Fibroblast of mammary gland (primary cell): ENCODE measurements around the gene HSPB8.

ENCODE experiments used
- DNase-seq: peaks from one replicate; pipeline ENCODE4 v3.0.0-alpha.2; 2010; ENCODE audit warnings: low read depth
- H3K4me3 ChIP-seq: 2 replicates; pipeline ENCODE4 v1.5.1; 2011; ENCODE audit warnings: low read depth, mild to moderate bottlenecking, low read length, moderate library complexity; ENCODE audit not compliant: control insufficient read depth
- TF ChIP-seq, protein P1 (sequence below): conservative IDR thresholded peaks from 2 replicates; pipeline ENCODE4 v1.5.1; 2011; ENCODE audit warnings: low read depth, low read length, inconsistent platforms; ENCODE audit not compliant: control insufficient read depth, insufficient read depth

The HSPB8 gene

GRCh38 chr12:119145367-119145766 is 33.4 kb upstream of the HSPB8 start:
- TF ChIP-seq, protein P1, sequence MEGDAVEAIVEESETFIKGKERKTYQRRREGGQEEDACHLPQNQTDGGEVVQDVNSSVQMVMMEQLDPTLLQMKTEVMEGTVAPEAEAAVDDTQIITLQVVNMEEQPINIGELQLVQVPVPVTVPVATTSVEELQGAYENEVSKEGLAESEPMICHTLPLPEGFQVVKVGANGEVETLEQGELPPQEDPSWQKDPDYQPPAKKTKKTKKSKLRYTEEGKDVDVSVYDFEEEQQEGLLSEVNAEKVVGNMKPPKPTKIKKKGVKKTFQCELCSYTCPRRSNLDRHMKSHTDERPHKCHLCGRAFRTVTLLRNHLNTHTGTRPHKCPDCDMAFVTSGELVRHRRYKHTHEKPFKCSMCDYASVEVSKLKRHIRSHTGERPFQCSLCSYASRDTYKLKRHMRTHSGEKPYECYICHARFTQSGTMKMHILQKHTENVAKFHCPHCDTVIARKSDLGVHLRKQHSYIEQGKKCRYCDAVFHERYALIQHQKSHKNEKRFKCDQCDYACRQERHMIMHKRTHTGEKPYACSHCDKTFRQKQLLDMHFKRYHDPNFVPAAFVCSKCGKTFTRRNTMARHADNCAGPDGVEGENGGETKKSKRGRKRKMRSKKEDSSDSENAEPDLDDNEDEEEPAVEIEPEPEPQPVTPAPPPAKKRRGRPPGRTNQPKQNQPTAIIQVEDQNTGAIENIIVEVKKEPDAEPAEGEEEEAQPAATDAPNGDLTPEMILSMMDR: no peak
- DNase-seq: no peak
- no peak overlapping the region for H3K4me3 ChIP-seq

DNA sequence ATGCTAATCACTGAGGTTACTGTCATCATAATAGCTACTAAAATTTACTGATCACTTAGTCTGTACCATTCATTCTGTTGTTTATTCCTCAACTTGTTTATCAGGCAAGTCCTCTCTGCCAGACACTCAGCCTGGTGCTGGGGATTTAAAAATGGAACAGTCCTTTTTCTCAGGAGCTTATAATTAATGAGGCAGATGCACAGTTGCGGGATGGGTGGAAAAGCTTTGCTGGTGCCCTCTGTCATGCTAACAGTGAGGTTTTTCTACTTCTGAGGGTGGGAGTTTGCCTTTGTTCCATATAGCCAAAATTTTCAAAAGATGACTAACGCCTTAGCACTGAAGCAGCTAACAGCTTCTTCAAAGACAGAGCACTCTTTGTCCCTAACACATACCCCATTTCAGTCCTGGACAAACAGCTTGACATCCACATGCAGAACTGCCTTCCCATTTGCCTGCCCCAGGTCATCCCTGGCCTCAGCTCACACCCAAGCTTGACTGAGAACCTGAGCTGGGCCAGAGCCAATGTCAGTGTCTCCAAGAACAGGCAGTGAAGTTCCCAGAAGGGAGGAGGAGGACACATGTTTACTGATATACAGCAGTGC is 30.8 kb upstream of the HSPB8 start:
- DNase-seq: no peak

DNA sequence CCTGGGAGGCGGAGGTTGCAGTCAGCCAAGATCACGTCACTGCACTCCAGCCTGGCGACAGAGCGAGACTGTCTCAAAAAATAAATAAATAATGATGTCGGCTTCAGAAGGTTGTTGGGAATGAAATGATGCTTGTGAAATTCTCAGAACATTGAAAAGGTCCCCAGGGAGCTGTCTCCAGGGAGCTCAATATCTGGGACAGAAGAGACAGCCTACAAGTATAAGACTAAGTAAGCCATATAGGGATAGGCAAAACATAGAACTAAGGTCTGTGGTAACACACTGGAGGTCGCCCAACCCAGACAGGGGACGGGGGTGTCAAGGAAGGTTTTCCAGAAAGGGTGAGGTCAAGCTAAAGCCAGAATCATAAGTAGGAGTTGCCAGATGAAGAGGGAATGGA is 29.5 kb upstream of the HSPB8 start:
- TF ChIP-seq, protein P1: no peak
- H3K4me3 ChIP-seq: no peak overlapping the region
- no peak for DNase-seq

More for the DNA sequence above, 30.8 kb upstream of the HSPB8 start:
- no peak overlapping the region for H3K4me3 ChIP-seq
- TF ChIP-seq, protein P1: no peak

- TF ChIP-seq, protein P1: no peak
- H3K4me3 ChIP-seq: no peak overlapping the region
- peak; percentile 20 for DNase-seq
Measured at GRCh38 chr12:119151445-119152026, 27.2 kb upstream of the HSPB8 start.

GRCh38 chr12:119153477-119154434 is 25.0 kb upstream of the HSPB8 start:
- DNase-seq: peak; percentile 24
- H3K4me3 ChIP-seq: no peak overlapping the region
- TF ChIP-seq, protein P1: no peak

GRCh38 chr12:119154435-119154818 is 24.3 kb upstream of the HSPB8 start:
- DNase-seq: no peak
- TF ChIP-seq, protein P1: no peak
- no peak overlapping the region for H3K4me3 ChIP-seq
